ENCODE measurements around the gene ACSF3. TPM values are rescaled to one million over a fixed set of nuclear protein-coding genes. Genes with fewer than 3 reads are reported as not detected.
A peak's percentile ranks its signal among the peaks of the same experiment; 100 is the strongest.

Gene ACSF3
- total RNA-seq, 1 donor from 2014 or later, result 14.5 TPM

- Histone ChIP-seq H3F3A (ENCODE audit: low read depth) (no peaks in the 10 kb centered on the region), H3K9me3 (ENCODE audit: low read depth) (no peaks in the 10 kb centered on the region), H4K20me1 (ENCODE audit: low read depth) (no peaks in the 10 kb centered on the region), H3K9ac (no peak overlapping the region), H3K27me3 (peaks cover 20% of the 10 kb centered on the region), H3K79me2 (ENCODE audit: low read depth) (no peaks in the 10 kb centered on the region), H3K4me1 (no peaks in the 10 kb centered on the region), H2AFZ (replicated peaks) (no peak overlapping the region), H3K36me3 (no peaks in the 10 kb centered on the region), H3K4me3 (no peak overlapping the region), H3K27ac (no peak overlapping the region), H3K4me2 (no peak overlapping the region)
- Mint-ChIP-seq H3K27ac (no peak overlapping the region), H3K9me3 (peaks cover 2% of the 10 kb centered on the region), H3K4me1 (peaks cover 12% of the 10 kb centered on the region), H3K36me3 (no peaks in the 10 kb centered on the region), H3K27me3 (ENCODE audit: insufficient read depth, low read depth) (peaks cover 19% of the 10 kb centered on the region), H3K4me3 (no peak overlapping the region)
- DNase-seq (ENCODE audit: low spot score), result no peak
- TF ChIP-seq EZH2phosphoT487 (IDR thresholded peaks at IDR 0.05), result no peak
- TF ChIP-seq EZH2 (IDR thresholded peaks at IDR 0.05), result no peak
- TF ChIP-seq CTCF (IDR thresholded peaks at IDR 0.05), result no peak
Observed at GRCh38 chr16:89085755-89086154, 7.9 kb upstream of the ACSF3 start.

GRCh38 chr16:89087922-89088497 lies 5.6 kb upstream of the ACSF3 start:
- Mint-ChIP-seq H3K27ac (no peak overlapping the region), H3K9me3 (peaks cover 2% of the 10 kb centered on the region), H3K36me3 (no peaks in the 10 kb centered on the region), H3K27me3 (ENCODE audit: insufficient read depth, low read depth) (peaks cover 29% of the 10 kb centered on the region), H3K4me3 (no peak overlapping the region), H3K4me1 (peaks cover 12% of the 10 kb centered on the region)
- no peak for DNase-seq (ENCODE audit: low spot score)
- Histone ChIP-seq H3F3A (ENCODE audit: low read depth) (no peaks in the 10 kb centered on the region), H4K20me1 (ENCODE audit: low read depth) (no peaks in the 10 kb centered on the region), H3K9me3 (ENCODE audit: low read depth) (no peaks in the 10 kb centered on the region), H3K79me2 (ENCODE audit: low read depth) (no peaks in the 10 kb centered on the region), H3K4me2 (no peak overlapping the region), H3K27ac (no peak overlapping the region), H3K27me3 (peaks cover 42% of the 10 kb centered on the region), H3K4me3 (no peak overlapping the region), H3K36me3 (no peaks in the 10 kb centered on the region), H3K9ac (no peak overlapping the region), H2AFZ (replicated peaks) (no peak overlapping the region), H3K4me1 (no peaks in the 10 kb centered on the region)
- TF ChIP-seq EZH2 (IDR thresholded peaks at IDR 0.05), result no peak
- no peak for TF ChIP-seq CTCF (IDR thresholded peaks at IDR 0.05)
- TF ChIP-seq EZH2phosphoT487 (IDR thresholded peaks at IDR 0.05), result no peak

- no peaks in the 10 kb centered on the region for H4K20me1 ChIP-seq (ENCODE audit: low read depth)
- DNase-seq (ENCODE audit: low spot score), result peak; percentile 40
- Mint-ChIP-seq H3K4me1 (peaks cover 14% of the 10 kb centered on the region), H3K4me3 (no peak overlapping the region), H3K27me3 (ENCODE audit: insufficient read depth, low read depth) (peaks cover 29% of the 10 kb centered on the region), H3K9me3 (peaks cover 2% of the 10 kb centered on the region), H3K36me3 (no peaks in the 10 kb centered on the region), H3K27ac (no peak overlapping the region)
- no peak overlapping the region for H3K27ac ChIP-seq
- no peaks in the 10 kb centered on the region for H3F3A ChIP-seq (ENCODE audit: low read depth)
- no peaks in the 10 kb centered on the region for H3K9me3 ChIP-seq (ENCODE audit: low read depth)
- peaks cover 52% of the 10 kb centered on the region for H3K27me3 ChIP-seq
- H3K4me3 ChIP-seq, result no peak overlapping the region
- H2AFZ ChIP-seq (replicated peaks), result peak overlapping the region; percentile 10
- no peak for TF ChIP-seq CTCF (IDR thresholded peaks at IDR 0.05)
- TF ChIP-seq EZH2phosphoT487 (IDR thresholded peaks at IDR 0.05), result no peak
- no peak for TF ChIP-seq EZH2 (IDR thresholded peaks at IDR 0.05)
- H3K79me2 ChIP-seq (ENCODE audit: low read depth), result peaks cover 2% of the 10 kb centered on the region
- no peak overlapping the region for H3K9ac ChIP-seq
- H3K4me2 ChIP-seq, result no peak overlapping the region
- H3K4me1 ChIP-seq, result no peaks in the 10 kb centered on the region
- no peaks in the 10 kb centered on the region for H3K36me3 ChIP-seq
Observed at GRCh38 chr16:89089120-89089519, 4.5 kb upstream of the ACSF3 start.

Data from neural progenitor cell (in vitro differentiated cells).